CD14-positive monocyte (primary cell): Measurements from ENCODE around the gene TACC2. TPM values are rescaled to one million over a fixed set of nuclear protein-coding genes. Genes with fewer than 3 reads are reported as not detected.
A peak's percentile ranks its signal among the peaks of the same experiment; 100 is the strongest.

ENCODE experiments used
- DNase-seq, 3 donors: peaks; one replicate each; pipeline ENCODE4 v3.0.0-alpha.2; 2011 to 2022
- H2AFZ ChIP-seq: 2 replicates; pipeline ENCODE4 v1.6.0; 2012; ENCODE audit warnings: mild to moderate bottlenecking, low read depth, low read length, inconsistent platforms; ENCODE audit not compliant: insufficient read depth, poor library complexity, severe bottlenecking
- H3K27ac ChIP-seq, 2 donors: 1 replicate in 1 of 2; 2 replicates in 1 of 2; pipeline ENCODE4 v1.5.1; 2012 to 2013; ENCODE audit warnings: low read length in 2 of 2, control low read depth in 1 of 2, inconsistent platforms in 1 of 2, low read depth in 1 of 2, mild to moderate bottlenecking in 1 of 2
- H3K27me3 ChIP-seq, 2 donors: one replicate each; pipeline versions ENCODE4 v1.6.0 to v1.6.1; 2011 to 2013; ENCODE audit warnings: low read length in 2 of 2; ENCODE audit not compliant: control insufficient read depth in 2 of 2, insufficient read depth in 2 of 2
- H3K36me3 ChIP-seq, 2 donors: replicated peaks in 1 of 2; 1 replicate in 1 of 2; 2 replicates in 1 of 2; pipeline versions ENCODE4 v1.5.1 to v1.6.1; 2012 to 2013; ENCODE audit warnings: low read length in 2 of 2, control low read depth in 1 of 2, inconsistent platforms in 1 of 2, mild to moderate bottlenecking in 1 of 2; ENCODE audit not compliant: insufficient read depth in 2 of 2, control insufficient read depth in 1 of 2
- H3K4me1 ChIP-seq, 2 donors: 1 replicate in 1 of 2; 2 replicates in 1 of 2; pipeline versions ENCODE4 v1.5.1 to v1.6.1; 2012 to 2013; ENCODE audit warnings: low read length in 2 of 2, control low read depth in 1 of 2, inconsistent platforms in 1 of 2, mild to moderate bottlenecking in 1 of 2, moderate library complexity in 1 of 2; ENCODE audit not compliant: insufficient read depth in 2 of 2, control insufficient read depth in 1 of 2
- H3K4me2 ChIP-seq: replicated peaks from 2 replicates; pipeline ENCODE3; 2012; ENCODE audit warnings: low read length, moderate library complexity, mild to moderate bottlenecking; ENCODE audit not compliant: poor library complexity, severe bottlenecking; ENCODE audit errors: extremely low read depth
- H3K4me3 ChIP-seq, 3 experiments: fragments of 200-600 bp in 1 of 3; sonication (generic) in 1 of 3; replicated peaks in 1 of 3; 1 replicate in 2 of 3; 2 replicates in 1 of 3; pipeline ENCODE4 v1.5.1; 2011 to 2013; ENCODE audit warnings: low read length in 3 of 3, mild to moderate bottlenecking in 3 of 3, control low read depth in 2 of 3, low read depth in 2 of 3, inconsistent platforms in 1 of 3, moderate library complexity in 1 of 3
- H3K79me2 ChIP-seq: 2 replicates; pipeline ENCODE4 v1.6.0; 2012; ENCODE audit warnings: mild to moderate bottlenecking, control low read depth, inconsistent platforms, low read length, moderate library complexity; ENCODE audit not compliant: insufficient read depth
- H3K9ac ChIP-seq: 2 replicates; pipeline ENCODE4 v1.6.0; 2017; ENCODE audit warnings: low read length, mild to moderate bottlenecking; ENCODE audit not compliant: insufficient read depth, poor library complexity, severe bottlenecking
- H3K9me3 ChIP-seq, 2 donors: replicated peaks in 1 of 2; 1 replicate in 1 of 2; 2 replicates in 1 of 2; pipeline versions ENCODE4 v1.5.1 to v1.6.1; 2012 to 2013; ENCODE audit warnings: low read length in 2 of 2, control low read depth in 1 of 2; ENCODE audit not compliant: control insufficient read depth in 1 of 2, insufficient read depth in 1 of 2
- H4K20me1 ChIP-seq: 2 replicates; pipeline ENCODE4 v1.6.0; 2012; ENCODE audit warnings: mild to moderate bottlenecking, low read length, control low read depth, moderate library complexity; ENCODE audit not compliant: insufficient read depth
- H3K27ac Mint-ChIP-seq, 7 donors: one replicate each; pipeline ENCODE4 v1.8.0; 2020; ENCODE audit warnings: mild to moderate bottlenecking in 7 of 7, mixed read lengths in 7 of 7, moderate library complexity in 6 of 7, inconsistent platforms in 2 of 7
- H3K27me3 Mint-ChIP-seq, 3 donors: one replicate each; pipeline ENCODE4 v1.8.0; 2021 to 2022; ENCODE audit warnings: low read depth in 3 of 3, mild to moderate bottlenecking in 3 of 3, mixed read lengths in 3 of 3, moderate library complexity in 3 of 3, inconsistent platforms in 1 of 3
- H3K36me3 Mint-ChIP-seq, 2 donors: one replicate each; pipeline ENCODE4 v1.8.0; 2020; ENCODE audit warnings: mixed read lengths in 2 of 2, inconsistent platforms in 1 of 2, mild to moderate bottlenecking in 1 of 2
- H3K4me1 Mint-ChIP-seq: one replicate; pipeline ENCODE4 v1.8.0; 2020; ENCODE audit warnings: mild to moderate bottlenecking, mixed read lengths
- H3K4me3 Mint-ChIP-seq, 2 donors: one replicate each; pipeline ENCODE4 v1.8.0; 2020; ENCODE audit warnings: mild to moderate bottlenecking in 2 of 2, mixed read lengths in 2 of 2, moderate library complexity in 1 of 2
- H3K9me3 Mint-ChIP-seq, 7 donors: one replicate each; pipeline ENCODE4 v1.8.0; 2020 to 2022; ENCODE audit warnings: mixed read lengths in 7 of 7, mild to moderate bottlenecking in 6 of 7, moderate library complexity in 6 of 7, inconsistent platforms in 2 of 7
- CTCF ChIP-seq: fragments of 200-600 bp; IDR thresholded peaks from one replicate; pipeline ENCODE4 v1.8.0; 2022; ENCODE audit warnings: antibody characterized with exemption, mild to moderate bottlenecking
- WGBS: methylation state at CpG from one replicate; pipeline ENCODE4 v1.1.5; 2013; ENCODE audit warnings: missing lambda C conversion rate; ENCODE audit not compliant: insufficient coverage; 5-methylcytosine and 5-hydroxymethylcytosine counted together
- intact Hi-C, 2 donors: fragments of 100-400 bp; cut with micrococcal nuclease; formaldehyde crosslinking; loops; one replicate each; pipeline versions ENCODE4 v1.15.0 to v1.15.1; 2023
- polyA plus RNA-seq, 3 donors: library from polyadenylated mRNA; depleted of rRNA in 1 of 3; unstranded in 2 of 3; stranded (reverse) in 1 of 3; fragments of 300-500 nt in 2 of 3; fragments of >200 nt in 1 of 3; fragmentation: Illumina TruSeq in 2 of 3; gene quantifications; 1 replicate in 2 of 3; 2 replicates in 1 of 3; pipeline ENCODE4 v1.2.3, GENCODE V29; 2012 to 2021

Gene TACC2
- polyA plus RNA-seq, 3 donors = 0.03 TPM; not detected in 2

GRCh38 chr10:122159141-122159970 lies 170.4 kb downstream of the TACC2 start:
- WGBS = 70% methylated on average over 17 of the region's 17 CpGs
- Histone ChIP-seq H3K36me3 (no peaks in the 10 kb centered on the region), H3K4me3 (no peak overlapping the region), H3K4me1 (no peaks in the 10 kb centered on the region), H2AFZ (no peak overlapping the region), H3K79me2 (no peaks in the 10 kb centered on the region), H3K9me3 (peaks cover 0 to 9% of the 10 kb centered on the region in 2 donors), H3K27me3 (peaks cover 25 to 38% of the 10 kb centered on the region in 2 donors), H3K9ac (no peak overlapping the region), H3K4me2 (no peak overlapping the region), H3K27ac (no peak overlapping the region), H4K20me1 (no peaks in the 10 kb centered on the region)
- DNase-seq = no peak
- H3K36me3 Mint-ChIP-seq = no peaks in the 10 kb centered on the region
- peaks cover 0 to 8% (median 0%) of the 10 kb centered on the region in 7 donors for H3K9me3 Mint-ChIP-seq
- intact Hi-C loops = no loop called here
- H3K27ac Mint-ChIP-seq = no peak overlapping the region
- peaks cover 6% of the 10 kb centered on the region for H3K4me1 Mint-ChIP-seq
- TF ChIP-seq CTCF = no peak
- peaks cover 37 to 71% (median 41%) of the 10 kb centered on the region in 3 donors for H3K27me3 Mint-ChIP-seq
- peak overlapping the region in 1 of 2 donors; percentile 26 for H3K4me3 Mint-ChIP-seq

GRCh38 chr10:122161795-122162194 lies 172.8 kb downstream of the TACC2 start:
- Histone ChIP-seq H3K9me3 (peaks cover 0 to 18% of the 10 kb centered on the region in 2 donors), H4K20me1 (no peaks in the 10 kb centered on the region), H3K4me3 (no peak overlapping the region), H3K27me3 (peaks cover 42 to 55% of the 10 kb centered on the region in 2 donors), H3K4me1 (no peaks in the 10 kb centered on the region), H3K27ac (no peak overlapping the region), H3K4me2 (no peak overlapping the region), H3K36me3 (no peaks in the 10 kb centered on the region), H2AFZ (no peak overlapping the region), H3K79me2 (no peaks in the 10 kb centered on the region), H3K9ac (no peak overlapping the region)
- Mint-ChIP-seq H3K36me3 (no peaks in the 10 kb centered on the region), H3K9me3 (peaks cover 0 to 10% (median 0%) of the 10 kb centered on the region in 7 donors), H3K4me1 (no peaks in the 10 kb centered on the region), H3K27me3 (peaks cover 59 to 86% (median 63%) of the 10 kb centered on the region in 3 donors), H3K4me3 (peak overlapping the region in 1 of 2 donors; percentile 73), H3K27ac (no peak overlapping the region)
- WGBS = 85% methylated on average over 5 of the region's 8 CpGs
- intact Hi-C loops = no loop called here
- TF ChIP-seq CTCF = no peak
- DNase-seq = no peak
